SK-N-SH (cell line): ENCODE measurements around the gene GUCY2D. TPM values are rescaled to one million over a fixed set of nuclear protein-coding genes. Genes with fewer than 3 reads are reported as not detected.

Experiments used
- CTCF ChIA-PET: fragments of 300-600, 350-600 bp; formaldehyde crosslinking; extraction: SDS; loops from one replicate; lab custom pipeline; 2021; lab: Yijun Ruan, JAX
- POLR2A ChIA-PET: fragments of 350-600 bp; sonication (Branson Sonifier 250); formaldehyde crosslinking; extraction: SDS; loops from one replicate; lab custom pipeline; 2020; ENCODE audit warnings: antibody characterized with exemption, inconsistent platforms; lab: Yijun Ruan, JAX
- DNase-seq: peaks from one replicate; pipeline ENCODE4 v3.0.0; 2012
- H2AFZ ChIP-seq: fragments of 200-600 bp; sonication (generic); 2 replicates; pipeline ENCODE4 v1.8.1; 2016; ENCODE audit warnings: antibody characterized with exemption, mild to moderate bottlenecking, low read depth
- H3F3A ChIP-seq: fragments of 200-600 bp; sonication (generic); replicated peaks from 2 replicates; pipeline ENCODE3; 2016; ENCODE audit warnings: antibody characterized with exemption, mild to moderate bottlenecking; ENCODE audit not compliant: insufficient read depth
- H3K27ac ChIP-seq, 2 experiments: fragments of 200-500 bp in 1 of 2; fragments of 200-600 bp in 1 of 2; sonication (Bioruptor generic) in 1 of 2; sonication (generic), shearing (Covaris generic) in 1 of 2; 2 replicates each; pipeline versions ENCODE4 v1.5.1 to v1.6.1; 2014 to 2016; ENCODE audit warnings: low read depth in 2 of 2, inconsistent platforms in 1 of 2, low read length in 1 of 2, mild to moderate bottlenecking in 1 of 2, mixed read lengths in 1 of 2
- H3K27me3 ChIP-seq: fragments of 200-600 bp; sonication (generic), shearing (Covaris generic); 2 replicates; pipeline ENCODE4 v1.6.1; 2016; ENCODE audit warnings: mixed run types; ENCODE audit not compliant: insufficient read depth
- H3K36me3 ChIP-seq, 2 experiments: fragments of 200-500 bp in 1 of 2; fragments of 200-600 bp in 1 of 2; sonication (Bioruptor generic) in 1 of 2; sonication (generic) in 1 of 2; replicated peaks in 1 of 2; 2 replicates each; pipeline versions ENCODE3 to v1.5.1; 2014 to 2016; ENCODE audit warnings: low read length in 1 of 2, mild to moderate bottlenecking in 1 of 2; ENCODE audit not compliant: insufficient read depth in 2 of 2, control insufficient read depth in 1 of 2
- H3K4me1 ChIP-seq, 2 experiments: fragments of 200-500 bp in 1 of 2; fragments of 200-600 bp in 1 of 2; sonication (Bioruptor generic) in 1 of 2; sonication (generic), shearing (Covaris generic) in 1 of 2; 2 replicates each; pipeline versions ENCODE4 v1.5.1 to v1.6.1; 2014 to 2016; ENCODE audit warnings: low read depth in 1 of 2, low read length in 1 of 2, mixed run types in 1 of 2; ENCODE audit not compliant: insufficient read depth in 2 of 2, control insufficient read depth in 1 of 2
- H3K4me2 ChIP-seq: fragments of 200-600 bp; sonication (generic), shearing (Covaris generic); 2 replicates; pipeline ENCODE4 v1.6.1; 2017; ENCODE audit warnings: mixed run types
- H3K4me3 ChIP-seq, 2 experiments: fragments of 200-500 bp in 1 of 2; fragments of 200-600 bp in 1 of 2; sonication (Bioruptor generic) in 1 of 2; sonication (generic), shearing (Covaris generic) in 1 of 2; 2 replicates each; pipeline versions ENCODE4 v1.5.1 to v1.8.1; 2014 to 2016; ENCODE audit warnings: low read depth in 2 of 2, inconsistent platforms in 1 of 2, low read length in 1 of 2, mild to moderate bottlenecking in 1 of 2, mixed read lengths in 1 of 2, moderate library complexity in 1 of 2
- H3K79me2 ChIP-seq: fragments of 200-600 bp; sonication (generic); 2 replicates; pipeline ENCODE4 v1.8.1; 2017; ENCODE audit warnings: mild to moderate bottlenecking; ENCODE audit not compliant: insufficient read depth
- H3K9ac ChIP-seq: fragments of 200-600 bp; sonication (generic); 2 replicates; pipeline ENCODE4 v1.6.1; 2017; ENCODE audit warnings: mixed run types
- H3K9me2 ChIP-seq: fragments of 200-600 bp; sonication (generic); 2 replicates; pipeline ENCODE4 v1.6.1; 2017; ENCODE audit warnings: mixed run types
- H3K9me3 ChIP-seq: fragments of 200-600 bp; sonication (generic); 2 replicates; pipeline ENCODE4 v1.6.1; 2017; ENCODE audit warnings: mixed run types, mild to moderate bottlenecking, moderate library complexity
- H4K20me1 ChIP-seq: fragments of 200-600 bp; sonication (generic); 2 replicates; pipeline ENCODE4 v1.6.1; 2017; ENCODE audit warnings: mild to moderate bottlenecking, mixed run types; ENCODE audit not compliant: insufficient read depth
- EZH2phosphoT487 ChIP-seq: fragments of 200-600 bp; sonication (generic); IDR thresholded peaks from 2 replicates; pipeline ENCODE4 v1.6.1; 2017; ENCODE audit warnings: low read depth, mixed run types, mild to moderate bottlenecking, antibody characterized with exemption, moderate library complexity, borderline replicate concordance
- IRF3 ChIP-seq: fragments of 150-350 bp; IDR thresholded peaks from 2 replicates; pipeline ENCODE4 v1.6.1; 2016; ENCODE audit warnings: mild to moderate bottlenecking, low read depth, low read length
- MXI1 ChIP-seq: IDR thresholded peaks from 2 replicates; pipeline ENCODE4 v1.6.1; 2012; ENCODE audit warnings: mild to moderate bottlenecking, low read depth, low read length, improper control_type of control experiment
- PBX3 ChIP-seq: IDR thresholded peaks from 2 replicates; pipeline ENCODE4; 2012
- POLR2AphosphoS5 ChIP-seq: IDR thresholded peaks from 2 replicates; pipeline ENCODE4 v1.6.1; 2012; ENCODE audit warnings: low read depth, low read length
- RCOR1 ChIP-seq: fragments of 150-350 bp; IDR thresholded peaks from 2 replicates; pipeline ENCODE4 v1.6.1; 2017; ENCODE audit warnings: antibody characterized with exemption, low read length
- REST ChIP-seq: IDR thresholded peaks from 2 replicates; pipeline ENCODE4 v1.6.1; 2012; ENCODE audit warnings: mild to moderate bottlenecking, low read depth, low read length, moderate library complexity
- SIN3A ChIP-seq: IDR thresholded peaks from 2 replicates; pipeline ENCODE4 v1.6.1; 2012; ENCODE audit warnings: low read depth, mild to moderate bottlenecking, low read length, moderate library complexity, borderline replicate concordance
- SMC3 ChIP-seq: IDR thresholded peaks from 2 replicates; pipeline ENCODE4 v1.6.1; 2012; ENCODE audit warnings: low read depth, low read length, improper control_type of control experiment
- TAF1 ChIP-seq: IDR thresholded peaks from 2 replicates; pipeline ENCODE4 v1.6.1; 2012; ENCODE audit warnings: low read depth, mild to moderate bottlenecking, low read length, moderate library complexity, borderline replicate concordance
- TCF12 ChIP-seq: IDR thresholded peaks from 2 replicates; pipeline ENCODE4 v1.4.0; 2012
- TEAD4 ChIP-seq: IDR thresholded peaks from 2 replicates; pipeline ENCODE4 v1.4.0; 2012; ENCODE audit warnings: mild to moderate bottlenecking, borderline replicate concordance; ENCODE audit not compliant: insufficient read depth
- WGBS: methylation state at CpG from one replicate; pipeline ENCODE4 v1.1.6; 2017; ENCODE audit warnings: low lambda C conversion rate; 5-methylcytosine and 5-hydroxymethylcytosine counted together
- polyA plus RNA-seq, 3 experiments: library from polyadenylated mRNA; depleted of rRNA; stranded (reverse); fragments of >200 nt; gene quantifications; 2 replicates each; pipeline ENCODE4 v1.2.3, GENCODE V29; 2012

Gene GUCY2D
- polyA plus RNA-seq, 1 of the 3 experiments (the other 2 are of a cell fraction) = not detected

- TF ChIP-seq SIN3A (no peak), SMC3 (peak; percentile 65), IRF3 (no peak)
Measured at GRCh38 chr17:8016632-8017424, 14.4 kb downstream of the GUCY2D start (continued).

DNA sequence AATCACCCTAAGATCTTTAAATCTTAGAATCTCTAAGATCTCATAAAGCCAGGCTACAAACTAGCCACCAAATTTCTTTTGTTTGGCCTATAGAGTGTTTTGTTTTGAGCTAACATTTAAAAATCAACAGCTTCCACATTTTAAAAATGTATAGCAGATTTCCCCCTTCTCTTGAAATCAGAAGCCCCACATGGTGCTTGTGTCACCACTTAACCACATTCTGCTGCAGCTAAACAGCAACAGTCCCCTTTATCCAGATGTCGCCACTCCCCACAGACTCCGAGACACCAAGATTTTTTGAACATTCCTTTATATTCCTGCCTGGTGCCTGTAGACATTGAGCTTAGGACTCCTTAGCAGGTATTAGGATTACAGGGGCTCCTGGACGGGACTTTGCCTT lies 16.0 kb downstream of the GUCY2D start:
- Histone ChIP-seq H3K4me1 (peaks cover 0 to 15% of the 10 kb centered on the region in 2 experiments; a peak in 1 of 4 replicates), H2AFZ (no peak overlapping the region), H3K9me2 (no peaks in the 10 kb centered on the region), H3F3A (no peaks in the 10 kb centered on the region), H3K36me3 (no peaks in the 10 kb centered on the region), H3K79me2 (no peaks in the 10 kb centered on the region), H3K4me3 (no peak overlapping the region), H4K20me1 (no peaks in the 10 kb centered on the region), H3K27me3 (no peaks in the 10 kb centered on the region), H3K9me3 (no peaks in the 10 kb centered on the region), H3K9ac (no peak overlapping the region), H3K4me2 (no peak overlapping the region)
- no peak for DNase-seq
- 90% methylated on average over 3 of the region's 3 CpGs for whole genome bisulfite sequencing
- ChIA-PET POLR2A (no interaction called here), CTCF (interaction anchor here (0.8 to 14.8 kb wide), 11 partner anchors 10 to 275 kb away, joined by 3 to 228 read pairs (median 23); partner anchors contain the start of gene ALOX15B)
- TF ChIP-seq RCOR1 = no peak
- TF ChIP-seq EZH2phosphoT487 = no peak
- no peak for TF ChIP-seq REST
- no peak for TF ChIP-seq MXI1
- no peak for TF ChIP-seq POLR2AphosphoS5
- TF ChIP-seq TCF12 = no peak
- no peak for TF ChIP-seq PBX3
- TF ChIP-seq SMC3 = no peak
- no peak for TF ChIP-seq TAF1
- TF ChIP-seq TEAD4 = no peak
- TF ChIP-seq, all 33 proteins: peak for 0
- no peak overlapping the region for H3K27ac ChIP-seq
